Caco-2 (cell line): ENCODE measurements around the gene ANK3. TPM values are rescaled to one million over a fixed set of nuclear protein-coding genes. Genes with fewer than 3 reads are reported as not detected.

Source experiments
- BruUV-seq: library from RNA; stranded (reverse); fragments of 400-500 nt; replicated peaks from 2 replicates; lab custom pipeline; 2021; lab: Mats Ljungman, UMichigan
- CTCF ChIA-PET: fragments of 300-600 bp; sonication (Branson Sonifier 250); formaldehyde crosslinking; loops from one replicate; lab custom pipeline; 2022; ENCODE audit warnings: antibody characterized with exemption; lab: Charles Lee
- POLR2A ChIA-PET: fragments of 300-600 bp; sonication (Branson Sonifier 250); formaldehyde crosslinking; loops from one replicate; lab custom pipeline; 2022; ENCODE audit warnings: antibody characterized with exemption; lab: Charles Lee
- DNase-seq, 2 experiments: peaks; one replicate each; pipeline versions ENCODE4 v3.0.0 to v3.0.0-alpha.2; 2020 to 2022
- H3K27me3 ChIP-seq: replicated peaks from 2 replicates; pipeline ENCODE4 v1.6.0; 2011; ENCODE audit warnings: low read length; ENCODE audit not compliant: control insufficient read depth, insufficient read depth
- H3K36me3 ChIP-seq: 2 replicates; pipeline ENCODE4 v1.5.1; 2011; ENCODE audit warnings: low read length; ENCODE audit not compliant: control insufficient read depth, insufficient read depth
- H3K4me1 ChIP-seq: fragments of 250-450 bp; sonication (Bioruptor Pico); 2 replicates; pipeline ENCODE4 v1.5.1; 2020; ENCODE audit warnings: mild to moderate bottlenecking
- H3K4me3 ChIP-seq: 2 replicates; pipeline ENCODE4 v1.5.1; 2011; ENCODE audit warnings: low read depth, mild to moderate bottlenecking, control low read depth, low read length
- H3K9me3 ChIP-seq: fragments of 250-450 bp; sonication (Bioruptor Pico); 2 replicates; pipeline ENCODE4 v1.5.1; 2020; ENCODE audit warnings: mild to moderate bottlenecking, moderate library complexity
- H3K27ac Mint-ChIP-seq: one replicate; pipeline ENCODE4 v1.8.0; 2022; ENCODE audit warnings: mixed read lengths; ENCODE audit not compliant: unreplicated experiment
- H3K27me3 Mint-ChIP-seq: one replicate; pipeline ENCODE4 v1.8.0; 2022; ENCODE audit warnings: mixed read lengths; ENCODE audit not compliant: insufficient read depth, unreplicated experiment
- H3K36me3 Mint-ChIP-seq: one replicate; pipeline ENCODE4 v1.8.0; 2022; ENCODE audit warnings: mild to moderate bottlenecking, mixed read lengths; ENCODE audit not compliant: insufficient read depth, unreplicated experiment
- H3K4me1 Mint-ChIP-seq: one replicate; pipeline ENCODE4 v1.8.0; 2022; ENCODE audit warnings: low read depth, mixed read lengths; ENCODE audit not compliant: unreplicated experiment
- H3K4me3 Mint-ChIP-seq: one replicate; pipeline ENCODE4 v1.8.0; 2022; ENCODE audit warnings: mild to moderate bottlenecking, moderate library complexity, mixed read lengths; ENCODE audit not compliant: unreplicated experiment
- H3K9me3 Mint-ChIP-seq: one replicate; pipeline ENCODE4 v1.8.0; 2022; ENCODE audit warnings: mixed read lengths; ENCODE audit not compliant: unreplicated experiment
- CTCF ChIP-seq, 2 experiments: fragments of 200-600 bp in 1 of 2; IDR thresholded peaks; 1 replicate in 1 of 2; 2 replicates in 1 of 2; pipeline versions ENCODE4 v1.5.1 to v1.8.0; 2011 to 2022; ENCODE audit warnings: antibody characterized with exemption in 1 of 2, control low read depth in 1 of 2, inconsistent platforms in 1 of 2, low read depth in 1 of 2, low read length in 1 of 2, mild to moderate bottlenecking in 1 of 2, moderate library complexity in 1 of 2; ENCODE audit not compliant: insufficient read depth in 1 of 2, severe bottlenecking in 1 of 2, unreplicated experiment in 1 of 2
- intact Hi-C: fragments of 100-400 bp; cut with micrococcal nuclease; formaldehyde crosslinking; loops from one replicate; pipeline ENCODE4 v1.10.0; 2022; ENCODE audit not compliant: unreplicated experiment
- total RNA-seq: library from RNA; stranded (reverse); gene quantifications from 2 replicates; pipeline ENCODE4 v1.2.3, GENCODE V29; 2022

The ANK3 gene
- total RNA-seq, 1 experiment from 2014 or later: 46.7 TPM

DNA sequence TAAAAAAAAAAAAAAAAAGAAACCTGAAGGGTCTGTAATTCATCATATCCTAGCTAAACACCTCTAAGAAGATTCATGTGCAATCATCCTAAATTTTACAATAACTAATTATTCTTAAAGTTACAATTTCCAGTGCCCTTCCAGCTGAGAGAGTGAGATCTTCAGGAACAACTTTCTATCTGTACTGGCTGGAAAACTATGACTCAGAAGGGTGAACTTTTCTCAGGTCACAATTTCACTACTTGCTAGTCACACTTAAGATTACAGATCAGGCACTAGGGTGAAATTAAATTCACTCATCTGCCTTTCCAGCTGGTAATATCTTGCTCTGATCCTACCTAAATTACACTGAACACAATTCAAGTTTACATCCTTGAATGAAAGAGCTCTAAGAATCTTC, 158.8 kb downstream of the ANK3 start:
- no peaks in the 10 kb centered on the region for H3K36me3 ChIP-seq
- DNase-seq: no peak
- TF ChIP-seq CTCF (IDR thresholded peaks at IDR 0.05; ENCODE audit: insufficient read depth in 1 of 2, low read depth in 1 of 2, low read length in 1 of 2, severe bottlenecking in 1 of 2, unreplicated experiment in 1 of 2): no peak
- H3K4me3 Mint-ChIP-seq: no peak overlapping the region
- peaks cover 6% of the 10 kb centered on the region for H3K4me1 Mint-ChIP-seq
- no TSS peak for BruUV-seq
- no peaks in the 10 kb centered on the region for H3K36me3 Mint-ChIP-seq
- ChIA-PET CTCF (interaction anchor here (0.5 to 0.7 kb wide), 2 partner anchors 10 to 411 kb away, joined by 3 read pairs; no protein-coding TSS in a partner anchor), POLR2A (no interaction called here)
- no peaks in the 10 kb centered on the region for H3K9me3 ChIP-seq
- no peaks in the 10 kb centered on the region for H3K9me3 Mint-ChIP-seq
- intact Hi-C loops: loop anchor here (10.0 kb wide), 1 partner anchor 544 kb away; the partner anchor contains the start of gene CDK1
- no peaks in the 10 kb centered on the region for H3K4me1 ChIP-seq
- H3K27ac Mint-ChIP-seq: no peak overlapping the region
- no peaks in the 10 kb centered on the region for H3K27me3 Mint-ChIP-seq
- no peak overlapping the region for H3K4me3 ChIP-seq
- H3K27me3 ChIP-seq: no peaks in the 10 kb centered on the region

DNA sequence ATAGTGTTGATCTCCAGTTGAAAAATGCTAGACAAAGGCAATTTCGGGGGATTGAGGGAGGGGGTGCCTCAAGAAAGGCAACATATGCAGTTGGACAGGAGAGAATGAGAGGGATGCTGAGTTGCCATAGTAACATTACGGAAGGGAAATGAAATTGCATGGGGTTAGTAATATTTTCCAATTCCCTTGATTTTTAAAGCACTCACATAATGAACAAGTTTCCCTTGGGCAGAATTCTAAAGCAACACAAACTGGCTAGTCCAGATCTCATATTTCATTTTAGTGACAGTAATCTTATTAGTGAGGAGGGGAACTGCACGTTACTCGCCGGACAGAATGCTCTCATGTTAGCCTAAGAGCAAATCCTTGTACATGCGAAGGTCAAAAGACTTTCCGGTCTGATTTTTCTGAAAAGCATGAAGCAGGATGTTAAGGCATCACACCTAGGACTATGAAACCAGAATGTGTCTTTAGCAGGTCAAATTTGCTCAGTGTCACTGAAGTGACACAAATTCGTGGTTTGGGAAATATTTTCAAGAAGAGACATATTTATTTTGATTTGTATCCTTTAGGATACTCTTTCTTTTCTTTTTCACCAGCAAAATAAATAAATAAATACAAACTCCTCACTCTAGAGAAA, 165.5 kb downstream of the ANK3 start:
- Histone ChIP-seq H3K4me1 (no peaks in the 10 kb centered on the region), H3K9me3 (no peaks in the 10 kb centered on the region), H3K27me3 (no peaks in the 10 kb centered on the region), H3K36me3 (no peaks in the 10 kb centered on the region), H3K4me3 (no peak overlapping the region)
- BruUV-seq: no TSS peak
- DNase-seq: no peak
- ChIA-PET POLR2A (no interaction called here), CTCF (interaction anchor here (0.7 to 0.8 kb wide), 2 partner anchors 20 to 318 kb away, joined by 3 read pairs; no protein-coding TSS in a partner anchor)
- TF ChIP-seq CTCF (IDR thresholded peaks at IDR 0.05; ENCODE audit: insufficient read depth in 1 of 2, low read depth in 1 of 2, low read length in 1 of 2, severe bottlenecking in 1 of 2, unreplicated experiment in 1 of 2): no peak
- Mint-ChIP-seq H3K4me3 (no peak overlapping the region), H3K36me3 (no peaks in the 10 kb centered on the region), H3K4me1 (no peaks in the 10 kb centered on the region), H3K27ac (no peak overlapping the region), H3K9me3 (no peaks in the 10 kb centered on the region), H3K27me3 (no peaks in the 10 kb centered on the region)
- intact Hi-C loops: no loop called here

DNA sequence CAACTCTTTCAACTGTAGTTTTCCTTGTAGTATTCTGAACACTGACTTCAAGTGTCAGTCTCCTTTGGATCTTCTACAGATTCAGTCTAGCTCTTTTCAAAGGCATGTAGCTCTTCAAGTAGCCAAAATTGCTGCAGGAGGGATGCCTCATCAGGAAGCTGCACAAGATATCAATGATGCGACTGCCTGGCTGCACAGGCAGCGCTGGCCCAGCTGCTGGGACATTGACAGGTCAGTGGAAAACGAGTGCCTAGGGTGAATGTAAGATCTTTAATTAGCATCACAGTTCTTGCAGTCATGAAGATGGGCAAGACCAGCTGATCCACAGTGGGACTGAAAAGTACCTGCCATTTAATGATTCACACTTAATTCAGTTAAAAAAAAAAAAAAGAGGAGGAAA, 167.6 kb downstream of the ANK3 start:
- Mint-ChIP-seq H3K27me3 (peaks cover 2% of the 10 kb centered on the region), H3K27ac (no peak overlapping the region), H3K36me3 (no peaks in the 10 kb centered on the region), H3K4me1 (no peaks in the 10 kb centered on the region), H3K4me3 (no peak overlapping the region), H3K9me3 (no peaks in the 10 kb centered on the region)
- no peak overlapping the region for H3K4me3 ChIP-seq
- H3K36me3 ChIP-seq: no peaks in the 10 kb centered on the region
- CTCF ChIA-PET: no interaction called here
- H3K9me3 ChIP-seq: no peaks in the 10 kb centered on the region
- no peaks in the 10 kb centered on the region for H3K4me1 ChIP-seq
- H3K27me3 ChIP-seq: no peaks in the 10 kb centered on the region
- intact Hi-C loops: no loop called here
- BruUV-seq: no TSS peak
- POLR2A ChIA-PET: no interaction called here
- DNase-seq: no peak
- no peak for TF ChIP-seq CTCF (IDR thresholded peaks at IDR 0.05; ENCODE audit: insufficient read depth in 1 of 2, low read depth in 1 of 2, low read length in 1 of 2, severe bottlenecking in 1 of 2, unreplicated experiment in 1 of 2)
